Ectodermal cell (in vitro differentiated cells): ENCODE data around the gene LDLRAD2.
"Not testable (repeated sequence)": the region's sequence is repeated elsewhere in the genome, so short reads cannot be mapped to it uniquely, and the experiment has no call there.

ENCODE experiments used
- H3K27ac ChIP-seq: 2 replicates; pipeline ENCODE4 v1.7.0; 2013; ENCODE audit warnings: mild to moderate bottlenecking, low read depth, low read length; ENCODE audit not compliant: insufficient read depth, poor library complexity, severe bottlenecking
- H3K27me3 ChIP-seq: 2 replicates; pipeline ENCODE4 v1.7.0; 2013; ENCODE audit warnings: mild to moderate bottlenecking, low read length; ENCODE audit not compliant: insufficient read depth, control insufficient read depth, poor library complexity, severe bottlenecking
- H3K36me3 ChIP-seq: one replicate; pipeline ENCODE4 v1.7.0; 2013; ENCODE audit warnings: low read length; ENCODE audit not compliant: control insufficient read depth, insufficient read depth
- H3K4me1 ChIP-seq: one replicate; pipeline ENCODE4 v1.7.0; 2013; ENCODE audit warnings: low read length; ENCODE audit not compliant: control insufficient read depth, insufficient read depth
- H3K4me3 ChIP-seq: 2 replicates; pipeline ENCODE4 v1.7.0; 2013; ENCODE audit warnings: low read depth, low read length, control low read depth; ENCODE audit not compliant: insufficient read depth
- H3K9me3 ChIP-seq: 2 replicates; pipeline ENCODE4 v1.7.0; 2013; ENCODE audit warnings: mild to moderate bottlenecking, low read length, moderate library complexity; ENCODE audit not compliant: control insufficient read depth
- WGBS, 2 experiments: methylation state at CpG; one replicate each; pipeline ENCODE4 v1.1.7; 2013; ENCODE audit warnings: missing lambda C conversion rate in 2 of 2; 5-methylcytosine and 5-hydroxymethylcytosine counted together

The LDLRAD2 gene

GRCh38 chr1:21774835-21775549, 37.1 kb upstream of the LDLRAD2 start:
- Histone ChIP-seq H3K9me3 (no peaks in the 10 kb centered on the region), H3K36me3 (no peaks in the 10 kb centered on the region), H3K27ac (no peak overlapping the region), H3K27me3 (no peaks in the 10 kb centered on the region), H3K4me1 (no peaks in the 10 kb centered on the region), H3K4me3 (no peak overlapping the region)
- 92 to 94% methylated on average over 15 of the region's 15 CpGs for WGBS, 2 experiments

- H3K9me3 ChIP-seq: no peaks in the 10 kb centered on the region
- no peaks in the 10 kb centered on the region for H3K36me3 ChIP-seq
- no peaks in the 10 kb centered on the region for H3K27me3 ChIP-seq
- no peaks in the 10 kb centered on the region for H3K4me1 ChIP-seq
- no peak overlapping the region for H3K4me3 ChIP-seq
- no peak overlapping the region for H3K27ac ChIP-seq
- 86 to 94% methylated on average over 1 to 2 of the region's 2 CpGs for WGBS, 2 experiments
These were observed 36.5 kb upstream of the LDLRAD2 start for GRCh38 chr1:21775550-21775914.

- no peaks in the 10 kb centered on the region for H3K27me3 ChIP-seq
- no peaks in the 10 kb centered on the region for H3K4me1 ChIP-seq
- H3K36me3 ChIP-seq: no peaks in the 10 kb centered on the region
- no peaks in the 10 kb centered on the region for H3K9me3 ChIP-seq
- no peak overlapping the region for H3K27ac ChIP-seq
- no peak overlapping the region for H3K4me3 ChIP-seq
These were observed 36.0 kb upstream of the LDLRAD2 start for GRCh38 chr1:21775985-21776562.

GRCh38 chr1:21776925-21777324, 35.1 kb upstream of the LDLRAD2 start:
- H3K4me1 ChIP-seq: not testable (repeated sequence)

GRCh38 chr1:21778405-21778727, 33.7 kb upstream of the LDLRAD2 start:
- Histone ChIP-seq H3K9me3 (no peaks in the 10 kb centered on the region), H3K36me3 (no peaks in the 10 kb centered on the region), H3K27me3 (no peaks in the 10 kb centered on the region), H3K4me1 (peaks cover 4% of the 10 kb centered on the region), H3K4me3 (no peak overlapping the region), H3K27ac (no peak overlapping the region)
- 91 to 97% methylated on average over 2 of the region's 2 CpGs for WGBS, 2 experiments

More at GRCh38 chr1:21776925-21777324, 35.1 kb upstream of the LDLRAD2 start:
- WGBS, 2 experiments: 83 to 87% methylated on average over 5 of the region's 5 CpGs
- not testable (repeated sequence) for H3K9me3 ChIP-seq, H3K27me3 ChIP-seq, H3K4me3 ChIP-seq, H3K27ac ChIP-seq, H3K36me3 ChIP-seq

- WGBS, 2 experiments: 95 to 98% methylated on average over 11 to 12 of the region's 12 CpGs
- Histone ChIP-seq H3K4me3 (no peak overlapping the region), H3K27ac (no peak overlapping the region), H3K36me3 (no peaks in the 10 kb centered on the region), H3K4me1 (peaks cover 4% of the 10 kb centered on the region), H3K27me3 (no peaks in the 10 kb centered on the region), H3K9me3 (no peaks in the 10 kb centered on the region)
These were observed 32.2 kb upstream of the LDLRAD2 start for GRCh38 chr1:21779613-21780521.

GRCh38 chr1:21781815-21782348, 30.2 kb upstream of the LDLRAD2 start:
- no peak overlapping the region for H3K27ac ChIP-seq
- H3K36me3 ChIP-seq: no peaks in the 10 kb centered on the region
- peak overlapping the region; percentile 99 for H3K4me3 ChIP-seq
- H3K27me3 ChIP-seq: no peaks in the 10 kb centered on the region
- no peaks in the 10 kb centered on the region for H3K9me3 ChIP-seq
- H3K4me1 ChIP-seq: peaks cover 4% of the 10 kb centered on the region
- 3 to 4% methylated on average over 17 of the region's 17 CpGs for WGBS, 2 experiments

- peak overlapping the region; percentile 99 for H3K4me3 ChIP-seq
- H3K9me3 ChIP-seq: no peaks in the 10 kb centered on the region
- no peaks in the 10 kb centered on the region for H3K27me3 ChIP-seq
- WGBS, 2 experiments: 0% methylated on average over 37 of the region's 37 CpGs
- H3K4me1 ChIP-seq: peaks cover 4% of the 10 kb centered on the region
- H3K27ac ChIP-seq: peak overlapping the region; percentile 99
- no peaks in the 10 kb centered on the region for H3K36me3 ChIP-seq
These were observed 29.7 kb upstream of the LDLRAD2 start for GRCh38 chr1:21782349-21782867.

GRCh38 chr1:21782868-21783678, 29.0 kb upstream of the LDLRAD2 start, which contains the start of gene USP48:
USP48 (minus strand) TSS chr1:21783149; CDS start chr1:21782957, 192 bp downstream.
- Histone ChIP-seq H3K36me3 (no peaks in the 10 kb centered on the region), H3K4me3 (peak within 1 kb of the TSS; percentile 99), H3K9me3 (no peaks in the 10 kb centered on the region), H3K27me3 (no peaks in the 10 kb centered on the region), H3K4me1 (peaks cover 4% of the 10 kb centered on the region), H3K27ac (peak within 1 kb of the TSS; percentile 99)
- WGBS, 2 experiments: 0% methylated on average over 82 of the region's 82 CpGs
